Esophagus squamous epithelium (tissue), 5 donors: ENCODE results near the gene POC1B. TPM values are rescaled to one million over a fixed set of nuclear protein-coding genes. Genes with fewer than 3 reads are reported as not detected.

Source experiments
- DNase-seq: peaks from one replicate; lab custom pipeline; 2025; lab: John Stamatoyannopoulos, UW
- H3K27ac ChIP-seq, 4 donors: fragments of 200-600 bp; sonication (generic); one replicate each; pipeline ENCODE4 v1.5.1; 2016 to 2019; ENCODE audit warnings: mild to moderate bottlenecking in 1 of 4
- H3K27me3 ChIP-seq, 4 donors: fragments of 200-600 bp; sonication (generic); 1 replicate in 3 of 4; 2 replicates in 1 of 4; pipeline versions ENCODE4 v1.5.1 to v1.6.0; 2017 to 2021; ENCODE audit warnings: antibody characterized with exemption in 1 of 4
- H3K36me3 ChIP-seq, 3 donors: fragments of 200-600 bp; sonication (generic); one replicate each; pipeline ENCODE4 v1.5.1; 2016 to 2019
- H3K4me1 ChIP-seq, 3 donors: fragments of 200-600 bp; sonication (generic); one replicate each; pipeline ENCODE4 v1.5.1; 2017 to 2019
- H3K4me3 ChIP-seq, 4 donors: fragments of 200-600 bp; sonication (generic); 1 replicate in 3 of 4; 2 replicates in 1 of 4; pipeline ENCODE4 v1.5.1; 2016 to 2019; ENCODE audit warnings: mild to moderate bottlenecking in 2 of 4, moderate library complexity in 1 of 4
- H3K9me3 ChIP-seq, 3 donors: fragments of 200-600 bp; sonication (generic); one replicate each; pipeline ENCODE4 v1.5.1; 2016 to 2019
- POLR2A ChIP-seq, 4 donors: fragments of 450-650 bp; IDR thresholded peaks; one replicate each; pipeline ENCODE4 v1.6.1; 2017; ENCODE audit warnings: antibody characterized with exemption in 4 of 4, mild to moderate bottlenecking in 4 of 4, moderate library complexity in 3 of 4
- WGBS, 2 donors: methylation state at CpG; one replicate each; pipeline ENCODE4 v1.1.5; 2018; 5-methylcytosine and 5-hydroxymethylcytosine counted together
- intact Hi-C: fragments of 100-400 bp; cut with DNase I; formaldehyde crosslinking; loops from one replicate; pipeline ENCODE4 v1.15.0; 2022
- total RNA-seq, 4 donors: library from RNA; depleted of rRNA; stranded (reverse); fragments of >200 nt; gene quantifications; one replicate each; pipeline ENCODE4 v1.1.0, GENCODE V29; 2016
- TF ChIP-seq, protein P1 (sequence below), 6 experiments: fragments of 450-650 bp in 4 of 6; fragments of 200-600 bp in 2 of 6; sonication (generic) in 2 of 6; IDR thresholded peaks; one replicate each; pipeline ENCODE4 v1.5.1; 2016 to 2019; ENCODE audit warnings: antibody characterized with exemption in 6 of 6, mild to moderate bottlenecking in 4 of 6, moderate library complexity in 4 of 6
- donor health status: DM: yes; HTN: yes; CAD: no.

Gene POC1B
- total RNA-seq, 4 donors from 2014 or later = 12.9 to 21.4 (median 15.3) TPM

DNA sequence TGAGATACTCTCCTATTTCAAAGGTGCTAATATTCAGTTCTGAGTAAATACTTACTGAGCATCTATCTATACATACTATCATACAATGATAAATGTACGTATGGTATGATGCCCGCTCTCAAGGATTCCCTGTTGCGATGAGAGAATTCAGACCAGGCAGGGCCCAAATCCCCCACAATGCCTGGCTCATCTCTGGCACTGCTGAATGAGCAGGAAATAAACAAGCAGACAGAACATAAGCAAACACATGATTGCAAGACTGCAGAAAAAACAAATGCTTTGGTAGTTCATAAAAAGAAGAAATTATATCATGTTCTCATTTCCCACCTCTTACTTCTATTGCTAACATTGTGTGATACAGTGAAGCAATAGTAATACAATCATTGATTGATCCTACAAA is 96.3 kb downstream of the POC1B start:
- peaks cover 0 to 8% (median 0%) of the 10 kb centered on the region in 3 donors for H3K36me3 ChIP-seq
- 90 to 98% methylated on average over 3 of the region's 3 CpGs for WGBS, 2 donors
- no peaks in the 10 kb centered on the region for H3K9me3 ChIP-seq
- no peak overlapping the region for H3K27ac ChIP-seq
- H3K27me3 ChIP-seq = no peaks in the 10 kb centered on the region
- intact Hi-C loops = no loop called here
- H3K4me3 ChIP-seq = no peak overlapping the region
- no peaks in the 10 kb centered on the region for H3K4me1 ChIP-seq
- TF ChIP-seq, protein P1, sequence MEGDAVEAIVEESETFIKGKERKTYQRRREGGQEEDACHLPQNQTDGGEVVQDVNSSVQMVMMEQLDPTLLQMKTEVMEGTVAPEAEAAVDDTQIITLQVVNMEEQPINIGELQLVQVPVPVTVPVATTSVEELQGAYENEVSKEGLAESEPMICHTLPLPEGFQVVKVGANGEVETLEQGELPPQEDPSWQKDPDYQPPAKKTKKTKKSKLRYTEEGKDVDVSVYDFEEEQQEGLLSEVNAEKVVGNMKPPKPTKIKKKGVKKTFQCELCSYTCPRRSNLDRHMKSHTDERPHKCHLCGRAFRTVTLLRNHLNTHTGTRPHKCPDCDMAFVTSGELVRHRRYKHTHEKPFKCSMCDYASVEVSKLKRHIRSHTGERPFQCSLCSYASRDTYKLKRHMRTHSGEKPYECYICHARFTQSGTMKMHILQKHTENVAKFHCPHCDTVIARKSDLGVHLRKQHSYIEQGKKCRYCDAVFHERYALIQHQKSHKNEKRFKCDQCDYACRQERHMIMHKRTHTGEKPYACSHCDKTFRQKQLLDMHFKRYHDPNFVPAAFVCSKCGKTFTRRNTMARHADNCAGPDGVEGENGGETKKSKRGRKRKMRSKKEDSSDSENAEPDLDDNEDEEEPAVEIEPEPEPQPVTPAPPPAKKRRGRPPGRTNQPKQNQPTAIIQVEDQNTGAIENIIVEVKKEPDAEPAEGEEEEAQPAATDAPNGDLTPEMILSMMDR (IDR thresholded peaks at IDR 0.05) = no peak
- no peak for TF ChIP-seq POLR2A (IDR thresholded peaks at IDR 0.05)
- DNase-seq = no peak

DNA sequence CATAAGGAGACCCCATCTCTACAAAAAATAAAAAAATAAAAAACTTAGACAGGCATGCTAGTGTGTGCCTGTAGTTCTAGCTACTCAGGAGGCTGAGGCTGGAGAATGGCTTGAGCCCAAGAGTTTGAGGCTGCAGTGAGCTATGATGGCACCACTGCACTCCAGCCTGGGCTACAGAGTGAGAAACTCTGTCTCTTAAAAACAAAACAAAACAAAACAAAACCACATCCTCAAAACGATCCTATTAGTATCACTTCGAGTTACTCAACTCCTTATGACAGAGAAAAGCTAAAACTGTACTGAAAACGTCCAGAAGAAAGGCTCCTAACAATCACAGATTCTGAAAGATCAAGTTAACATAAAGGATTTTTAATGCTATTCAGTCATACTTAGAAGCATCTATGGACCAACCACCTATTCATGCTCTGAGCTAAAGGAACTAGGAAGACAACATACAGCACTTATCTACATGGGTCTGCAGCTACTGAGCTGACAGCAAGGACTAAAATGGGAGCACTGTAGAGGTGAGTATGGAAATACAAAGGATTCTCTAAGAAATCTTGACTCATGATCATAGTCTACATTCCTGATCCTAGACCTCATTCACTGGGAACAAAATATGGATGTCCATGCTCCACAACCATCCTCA is 98.2 kb downstream of the POC1B start:
- DNase-seq = no peak
- 52 to 53% methylated on average over 3 of the region's 3 CpGs for WGBS, 2 donors
- Histone ChIP-seq H3K4me3 (no peak overlapping the region), H3K27ac (no peak overlapping the region), H3K4me1 (no peaks in the 10 kb centered on the region), H3K9me3 (no peaks in the 10 kb centered on the region), H3K36me3 (peaks cover 0 to 8% (median 0%) of the 10 kb centered on the region in 3 donors), H3K27me3 (no peaks in the 10 kb centered on the region)
- no peak for TF ChIP-seq POLR2A (IDR thresholded peaks at IDR 0.05)
- TF ChIP-seq, protein P1 (IDR thresholded peaks at IDR 0.05) = no peak
- intact Hi-C loops = no loop called here

DNA sequence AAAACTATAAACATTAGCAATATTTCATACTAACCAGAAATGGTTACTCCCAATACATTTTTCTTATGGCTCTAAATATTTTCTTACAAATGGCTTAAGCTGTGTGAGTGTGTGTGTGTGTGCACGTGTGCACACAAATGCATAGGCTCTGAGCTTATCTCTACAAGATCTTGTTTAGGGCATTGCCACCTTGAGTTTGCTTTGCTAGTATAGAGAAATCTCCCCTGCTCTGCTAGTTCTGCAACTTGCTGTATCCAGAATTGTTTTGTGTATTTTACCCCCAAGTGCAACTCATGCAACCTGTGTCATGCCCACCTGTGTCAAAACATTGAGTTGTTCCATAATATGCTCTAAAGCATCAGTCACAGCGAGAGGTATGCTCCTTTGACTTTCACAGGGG is 101.0 kb downstream of the POC1B start:
- TF ChIP-seq, protein P1 (IDR thresholded peaks at IDR 0.05) = no peak
- TF ChIP-seq POLR2A (IDR thresholded peaks at IDR 0.05) = no peak
- 90 to 100% methylated on average over 2 of the region's 2 CpGs for WGBS, 2 donors
- Histone ChIP-seq H3K27me3 (no peaks in the 10 kb centered on the region), H3K4me1 (no peaks in the 10 kb centered on the region), H3K27ac (no peak overlapping the region), H3K36me3 (peaks cover 0 to 15% (median 0%) of the 10 kb centered on the region in 3 donors), H3K4me3 (no peak overlapping the region), H3K9me3 (no peaks in the 10 kb centered on the region)
- intact Hi-C loops = no loop called here
- DNase-seq = no peak

DNA sequence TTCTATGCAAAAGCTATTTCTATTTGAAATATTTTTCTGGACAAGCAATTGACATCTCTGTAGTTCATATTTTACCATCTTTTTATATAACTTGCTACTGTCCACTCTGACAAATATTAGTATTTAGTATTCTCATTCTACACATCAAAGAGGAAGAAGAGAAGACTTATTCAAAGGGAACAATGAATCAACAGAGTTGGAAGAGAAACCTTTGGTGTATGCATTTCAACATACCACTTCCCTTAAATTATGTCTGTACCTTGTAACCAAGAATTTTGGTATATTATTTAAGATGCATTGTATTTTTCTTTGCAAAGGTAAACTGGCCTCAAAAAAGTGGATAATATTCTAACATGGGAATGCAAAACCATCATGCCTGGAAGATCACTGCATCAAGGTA is 101.5 kb downstream of the POC1B start:
- Histone ChIP-seq H3K4me1 (no peaks in the 10 kb centered on the region), H3K9me3 (no peaks in the 10 kb centered on the region), H3K36me3 (peaks cover 0 to 15% (median 0%) of the 10 kb centered on the region in 3 donors), H3K4me3 (no peak overlapping the region), H3K27ac (no peak overlapping the region), H3K27me3 (no peaks in the 10 kb centered on the region)
- intact Hi-C loops = no loop called here
- no peak for DNase-seq
- TF ChIP-seq, protein P1 (IDR thresholded peaks at IDR 0.05) = no peak
- no peak for TF ChIP-seq POLR2A (IDR thresholded peaks at IDR 0.05)

DNA sequence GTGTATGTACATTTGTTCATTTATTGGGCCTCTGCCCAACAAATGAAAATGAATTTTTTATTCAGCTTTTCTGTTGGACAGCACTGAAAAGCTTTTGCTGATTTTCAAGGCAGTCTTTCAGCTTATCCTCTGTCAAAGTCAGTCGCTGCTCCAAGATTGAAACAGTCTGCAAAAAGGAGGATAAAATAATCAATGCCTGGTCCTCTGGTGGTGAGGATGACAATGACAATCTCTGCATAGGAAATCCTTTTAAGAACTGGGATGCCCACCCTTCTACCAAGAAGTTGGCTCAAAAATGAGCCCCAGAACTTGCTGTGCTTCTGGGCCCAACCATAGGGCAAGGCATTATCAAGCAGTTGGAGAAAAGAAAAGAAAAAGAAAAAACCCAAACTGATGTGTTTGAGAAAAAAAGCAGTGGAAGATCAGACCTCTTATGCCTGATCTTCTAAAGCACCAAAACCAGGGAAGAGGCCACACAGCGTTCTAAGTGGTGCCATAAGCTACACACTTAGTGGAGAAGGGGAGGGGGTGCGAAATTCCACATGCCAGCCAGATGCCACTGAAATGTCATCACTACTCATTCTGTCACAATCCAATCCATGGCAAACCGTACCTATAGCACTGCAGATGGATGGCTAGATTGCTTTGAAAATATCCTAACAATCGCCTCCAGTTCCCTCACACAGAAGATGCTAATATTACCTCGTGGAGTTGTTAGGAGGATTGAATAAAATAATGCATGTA is 104.6 kb downstream of the POC1B start:
- no peaks in the 10 kb centered on the region for H3K9me3 ChIP-seq
- peaks cover 0 to 15% (median 0%) of the 10 kb centered on the region in 3 donors for H3K36me3 ChIP-seq
- H3K4me1 ChIP-seq = peaks cover 0 to 9% (median 5%) of the 10 kb centered on the region in 3 donors
- H3K27ac ChIP-seq = no peak overlapping the region
- WGBS, 2 donors = 82 to 91% methylated on average over 6 of the region's 6 CpGs
- TF ChIP-seq POLR2A (IDR thresholded peaks at IDR 0.05) = no peak
- TF ChIP-seq, protein P1 (IDR thresholded peaks at IDR 0.05) = peak in 1 of 6 experiments; percentile 14
- H3K4me3 ChIP-seq = no peak overlapping the region
- intact Hi-C loops = no loop called here
- no peaks in the 10 kb centered on the region for H3K27me3 ChIP-seq
- no peak for DNase-seq
